DND-41 (cell line): ENCODE data around the gene NCOA3.

Source experiments
- ATAC-seq: fragments of 200-7000 bp; cut with Tn5 transposase; 3 replicates; pipeline ENCODE4 v1.9.1; 2021; ENCODE audit warnings: low read depth; ENCODE audit not compliant: insufficient read depth
- DNase-seq: peaks from one replicate; pipeline ENCODE4 v3.0.0-alpha.2; 2020
- H2AFZ ChIP-seq: 2 replicates; pipeline ENCODE4 v1.6.0; 2012; ENCODE audit warnings: low read depth, low read length
- H3K27ac ChIP-seq: 2 replicates; pipeline ENCODE4 v1.5.1; 2012; ENCODE audit warnings: low read length, inconsistent platforms
- H3K27me3 ChIP-seq: fragments of 200-600 bp; sonication (generic); 2 replicates; pipeline ENCODE4 v1.6.0; 2012; ENCODE audit warnings: low read length, mild to moderate bottlenecking, inconsistent platforms; ENCODE audit not compliant: insufficient read depth, poor library complexity
- H3K36me3 ChIP-seq: 2 replicates; pipeline ENCODE4 v1.5.1; 2012; ENCODE audit warnings: low read length, inconsistent platforms; ENCODE audit not compliant: insufficient read depth
- H3K4me1 ChIP-seq: 2 replicates; pipeline ENCODE4 v1.5.1; 2012; ENCODE audit warnings: mild to moderate bottlenecking, low read length; ENCODE audit not compliant: insufficient read depth
- H3K4me2 ChIP-seq: 2 replicates; pipeline ENCODE4 v1.6.0; 2012; ENCODE audit warnings: mild to moderate bottlenecking, moderate library complexity, low read length, inconsistent platforms; ENCODE audit not compliant: insufficient read depth
- H3K4me3 ChIP-seq, 2 experiments: fragments of 200-600 bp in 1 of 2; shearing (Covaris generic) in 1 of 2; 2 replicates each; pipeline ENCODE4 v1.5.1; 2012 to 2016; ENCODE audit warnings: inconsistent platforms in 2 of 2, low read length in 2 of 2, mild to moderate bottlenecking in 2 of 2, low read depth in 1 of 2, moderate library complexity in 1 of 2
- H3K79me2 ChIP-seq: 2 replicates; pipeline ENCODE4 v1.6.0; 2012; ENCODE audit warnings: low read length, inconsistent platforms; ENCODE audit not compliant: insufficient read depth
- H3K9ac ChIP-seq: 2 replicates; pipeline ENCODE4 v1.6.0; 2012; ENCODE audit warnings: low read depth, mild to moderate bottlenecking, inconsistent platforms, low read length, moderate library complexity
- H3K9me3 ChIP-seq: 2 replicates; pipeline ENCODE4 v1.5.1; 2012; ENCODE audit warnings: low read length, moderate library complexity, mild to moderate bottlenecking, inconsistent platforms; ENCODE audit not compliant: insufficient read depth, severe bottlenecking
- H4K20me1 ChIP-seq: 2 replicates; pipeline ENCODE4 v1.6.0; 2012; ENCODE audit warnings: low read length; ENCODE audit not compliant: insufficient read depth
- CTCF ChIP-seq: IDR thresholded peaks from 2 replicates; pipeline ENCODE4 v1.5.1; 2012; ENCODE audit warnings: borderline replicate concordance, low read length, moderate library complexity, mild to moderate bottlenecking; ENCODE audit not compliant: poor library complexity, severe bottlenecking; ENCODE audit errors: extremely low read depth
- EZH2 ChIP-seq: IDR thresholded peaks from 3 replicates; pipeline ENCODE4 v1.6.1; 2012; ENCODE audit warnings: borderline replicate concordance, low read depth, mild to moderate bottlenecking, moderate library complexity, low read length, inconsistent platforms; ENCODE audit not compliant: severe bottlenecking

NCOA3 gene

GRCh38 chr20:47667531-47668312 lies 166.0 kb downstream of the NCOA3 start:
- Histone ChIP-seq H3K9ac (no peak overlapping the region), H3K36me3 (no peaks in the 10 kb centered on the region), H3K27ac (no peak overlapping the region), H3K27me3 (no peaks in the 10 kb centered on the region), H3K9me3 (no peaks in the 10 kb centered on the region), H2AFZ (no peak overlapping the region), H3K4me2 (no peak overlapping the region), H3K4me1 (no peaks in the 10 kb centered on the region), H3K4me3 (no peak overlapping the region), H3K79me2 (no peaks in the 10 kb centered on the region), H4K20me1 (0 out of 2 replicates have a peak, but pooled peaks cover 4% of the 10 kb centered on the region)
- TF ChIP-seq CTCF (no peak), EZH2 (no peak)
- DNase-seq, result no peak
- no peak for ATAC-seq

GRCh38 chr20:47668313-47669151 lies 166.8 kb downstream of the NCOA3 start:
- H3K27ac ChIP-seq, result no peak overlapping the region
- no peak for TF ChIP-seq CTCF
- no peak for TF ChIP-seq EZH2
- H3K9me3 ChIP-seq, result no peaks in the 10 kb centered on the region
- DNase-seq, result no peak
- no peak for ATAC-seq
- 0 out of 2 replicates have a peak, but pooled peaks cover 4% of the 10 kb centered on the region for H4K20me1 ChIP-seq
- no peaks in the 10 kb centered on the region for H3K79me2 ChIP-seq
- no peak overlapping the region for H3K4me3 ChIP-seq
- H3K36me3 ChIP-seq, result no peaks in the 10 kb centered on the region
- H2AFZ ChIP-seq, result no peak overlapping the region
- no peak overlapping the region for H3K9ac ChIP-seq
- H3K4me1 ChIP-seq, result no peaks in the 10 kb centered on the region
- no peaks in the 10 kb centered on the region for H3K27me3 ChIP-seq
- H3K4me2 ChIP-seq, result no peak overlapping the region

- H3K27me3 ChIP-seq, result no peaks in the 10 kb centered on the region
- no peak overlapping the region for H3K9ac ChIP-seq
- no peak for DNase-seq
- no peak for ATAC-seq
- no peaks in the 10 kb centered on the region for H3K79me2 ChIP-seq
- no peaks in the 10 kb centered on the region for H3K4me1 ChIP-seq
- H3K9me3 ChIP-seq, result no peaks in the 10 kb centered on the region
- no peak overlapping the region for H3K4me2 ChIP-seq
- 0 out of 2 replicates have a peak, but pooled peaks cover 4% of the 10 kb centered on the region for H4K20me1 ChIP-seq
- no peaks in the 10 kb centered on the region for H3K36me3 ChIP-seq
- no peak overlapping the region for H3K27ac ChIP-seq
- no peak overlapping the region for H3K4me3 ChIP-seq
- H2AFZ ChIP-seq, result no peak overlapping the region
- no peak for TF ChIP-seq EZH2
- TF ChIP-seq CTCF, result no peak
Measured at GRCh38 chr20:47669152-47669425, 167.4 kb downstream of the NCOA3 start.
